Epithelial cell of prostate (primary cell): Measurements from ENCODE around the gene CDKL5.

Experiments used
- DNase-seq: peaks from one replicate; pipeline ENCODE4 v3.0.0-alpha.2; 2011; ENCODE audit warnings: low read depth, low spot score
- H3K27ac ChIP-seq: fragments of 450-650 bp; 2 replicates; pipeline ENCODE4 v1.5.1; 2017; ENCODE audit warnings: mild to moderate bottlenecking

The CDKL5 gene

DNA sequence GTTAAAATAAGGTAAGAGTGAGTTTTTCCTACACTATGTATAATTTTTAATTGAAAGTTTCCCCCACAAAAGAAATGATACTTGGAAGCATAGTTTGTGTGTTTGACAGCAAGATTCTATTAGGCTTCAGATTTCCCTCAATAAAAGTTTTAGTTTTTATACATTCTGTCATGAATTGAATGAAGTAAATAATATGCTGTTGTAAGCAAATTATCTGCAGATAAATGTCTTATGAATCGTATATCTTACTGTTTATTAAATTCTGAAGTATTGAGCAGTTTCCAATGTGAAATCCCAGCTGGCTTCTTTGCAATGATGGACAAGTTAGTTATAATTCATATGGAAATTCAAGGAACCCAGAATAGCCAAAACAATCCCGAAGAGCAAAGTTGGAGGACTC is 213.0 kb downstream of the CDKL5 start:
- no peak for DNase-seq
- H3K27ac ChIP-seq = no peak overlapping the region

DNA sequence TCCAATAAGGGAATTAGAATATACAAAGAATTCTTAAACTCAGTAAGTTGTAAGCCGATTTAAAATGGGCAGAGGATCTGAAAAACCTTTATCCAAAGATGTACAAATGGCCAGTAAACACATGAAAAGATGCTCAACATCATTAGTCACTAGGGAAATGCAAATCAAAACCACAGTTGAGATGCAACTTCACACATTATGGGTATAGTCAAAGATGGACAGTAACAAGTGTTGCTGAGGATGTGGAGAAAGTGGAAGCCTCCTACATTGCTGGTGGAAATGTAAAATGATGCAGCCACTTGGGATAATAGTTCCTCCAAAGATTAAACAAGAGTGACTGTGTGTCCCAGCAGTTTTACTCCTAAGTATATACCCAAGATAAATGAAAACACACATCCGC is 213.9 kb downstream of the CDKL5 start:
- no peak for DNase-seq
- H3K27ac ChIP-seq = no peak overlapping the region

DNA sequence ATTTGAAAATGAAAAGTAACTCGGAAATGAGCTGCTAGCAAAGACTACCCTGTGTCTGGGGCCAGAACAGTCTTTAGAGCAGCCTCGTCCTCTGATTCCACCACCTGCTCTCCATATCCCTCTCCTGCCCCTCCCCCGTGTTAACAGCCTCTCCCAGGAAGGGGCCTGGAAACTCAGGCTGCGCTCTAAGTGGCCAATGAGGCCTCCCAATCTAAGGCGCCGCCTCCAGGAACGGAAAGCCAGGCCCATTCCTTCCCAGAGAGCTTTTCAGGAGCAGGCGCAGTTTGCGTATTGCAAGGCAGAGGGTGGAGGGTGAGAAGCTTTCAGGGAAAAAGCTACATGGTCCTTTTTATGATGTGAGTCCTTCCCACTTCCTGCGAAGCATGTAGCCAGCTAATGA is 215.3 kb downstream of the CDKL5 start:
- no peak overlapping the region for H3K27ac ChIP-seq
- DNase-seq = no peak

DNA sequence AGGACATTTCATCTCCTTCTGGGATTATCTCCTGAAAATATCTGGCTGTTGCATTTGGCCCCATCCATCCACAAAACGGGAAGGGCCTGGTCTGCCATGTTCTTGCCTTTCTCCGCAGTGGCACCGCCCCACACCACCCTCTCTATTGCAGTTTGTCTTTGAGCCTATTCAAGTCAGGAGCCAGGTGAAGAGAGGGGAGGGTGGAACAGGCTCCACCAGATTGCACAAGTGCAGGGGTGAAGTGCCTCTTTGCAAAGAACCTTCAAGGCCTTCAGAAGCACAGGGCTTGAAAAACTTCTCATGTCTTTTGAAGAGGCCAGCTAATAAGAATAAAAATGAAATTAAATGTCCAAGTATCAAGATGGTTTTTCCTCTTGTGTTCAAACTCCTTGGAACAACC is 217.8 kb downstream of the CDKL5 start:
- no peak for DNase-seq

DNA sequence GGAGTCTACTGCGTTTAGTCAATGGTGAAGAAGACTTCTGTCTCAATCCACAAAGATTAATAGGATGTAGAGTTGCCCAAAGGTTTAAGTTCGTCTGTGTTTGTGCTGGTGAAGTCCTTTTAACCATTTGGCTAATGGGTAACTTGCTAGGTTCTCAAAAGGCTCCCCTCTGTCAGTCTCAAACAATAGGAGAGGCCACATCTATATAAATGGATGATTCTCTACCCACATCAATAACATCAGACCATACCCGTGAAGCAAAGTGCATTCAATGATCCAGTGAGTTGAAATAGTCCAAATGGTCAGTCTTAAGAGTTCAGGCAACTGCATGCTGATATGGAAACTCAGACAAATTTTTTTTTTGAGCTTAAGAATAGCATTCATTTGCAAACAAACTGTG is 218.4 kb downstream of the CDKL5 start:
- no peak for DNase-seq
- no peak overlapping the region for H3K27ac ChIP-seq

More for the DNA sequence above, 217.8 kb downstream of the CDKL5 start:
- no peak overlapping the region for H3K27ac ChIP-seq

DNA sequence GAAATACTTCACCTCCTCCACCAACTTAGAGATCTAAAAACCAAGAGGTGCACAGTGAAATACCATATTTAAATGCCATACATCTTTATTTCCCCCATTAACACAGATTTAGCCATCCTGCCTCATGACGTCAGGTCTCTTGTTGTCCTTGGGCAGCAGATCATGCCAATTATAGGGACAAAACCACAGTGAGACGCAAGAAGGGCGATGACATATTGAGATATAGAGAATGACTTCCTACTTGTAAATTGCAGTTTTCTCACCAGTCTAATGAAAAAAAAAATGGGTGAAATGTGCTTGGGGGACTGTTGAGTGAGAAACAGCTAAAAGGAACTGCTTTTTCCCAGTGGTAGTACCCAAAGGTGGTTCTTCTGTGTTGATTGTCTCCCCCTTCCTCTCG is 222.2 kb downstream of the CDKL5 start:
- DNase-seq = no peak
- H3K27ac ChIP-seq = no peak overlapping the region

DNA sequence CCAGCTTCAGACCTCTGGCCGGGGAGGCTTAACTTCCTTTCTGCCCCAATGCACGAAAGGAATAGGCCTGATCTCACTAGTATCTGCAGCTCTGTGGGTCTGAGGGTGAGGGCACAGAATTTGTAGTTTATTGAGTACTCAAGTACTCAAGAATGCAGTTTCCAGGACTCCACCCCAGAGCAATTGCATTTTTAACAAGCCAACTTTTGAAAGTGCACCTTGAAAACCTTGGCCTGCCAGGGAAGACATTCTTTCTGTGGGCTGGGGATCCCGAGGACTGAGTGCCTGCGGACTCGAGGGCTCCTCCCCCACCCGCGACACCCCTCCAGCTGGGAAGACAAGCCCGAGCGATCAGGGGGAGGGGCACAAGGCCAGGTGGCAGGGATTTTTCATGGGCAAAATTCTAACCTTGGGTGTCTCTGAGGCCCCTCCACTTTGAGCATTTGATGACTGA is 224.1 kb downstream of the CDKL5 start:
- H3K27ac ChIP-seq = no peak overlapping the region

DNA sequence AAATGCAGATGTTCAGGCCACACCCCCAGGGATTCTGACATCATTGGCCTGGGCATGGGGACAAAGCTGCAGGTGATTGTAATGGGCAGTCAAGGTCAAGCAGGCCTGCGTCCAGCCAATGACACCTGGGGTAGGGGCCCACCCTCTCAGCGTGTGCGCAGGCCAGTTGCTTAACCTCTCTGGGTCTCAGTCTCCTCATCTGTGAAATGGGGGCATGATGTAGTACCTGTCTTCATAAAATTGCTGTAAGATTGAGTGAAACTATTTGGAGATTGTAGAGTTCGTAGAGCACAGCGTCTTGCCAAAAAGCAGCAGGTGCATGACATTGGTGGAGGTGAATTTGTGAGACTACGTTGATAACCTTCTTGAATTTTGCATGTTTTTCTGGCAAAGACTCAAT is 225.3 kb downstream of the CDKL5 start:
- no peak for DNase-seq
- no peak overlapping the region for H3K27ac ChIP-seq

More for the DNA sequence above, 224.1 kb downstream of the CDKL5 start:
- no peak for DNase-seq

DNA sequence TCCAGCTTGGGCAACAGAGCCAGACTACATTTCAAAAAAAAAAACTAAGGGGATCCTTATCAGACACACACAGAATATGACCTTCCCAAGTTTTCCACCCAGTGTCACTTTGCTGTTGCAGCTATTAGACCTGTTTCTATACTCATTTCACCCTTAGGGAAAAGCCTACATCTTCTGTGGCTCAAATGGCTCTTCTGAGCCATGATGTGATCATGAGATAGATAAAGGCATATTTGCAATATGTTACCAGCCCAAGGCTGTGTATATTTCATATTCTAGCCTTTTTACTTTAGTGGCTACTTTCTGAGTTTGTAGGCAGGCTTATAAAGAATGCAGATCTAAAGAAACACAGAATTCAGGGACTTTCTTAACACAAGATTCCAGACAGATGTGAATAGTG is 227.2 kb downstream of the CDKL5 start:
- no peak for DNase-seq
- no peak overlapping the region for H3K27ac ChIP-seq

DNA sequence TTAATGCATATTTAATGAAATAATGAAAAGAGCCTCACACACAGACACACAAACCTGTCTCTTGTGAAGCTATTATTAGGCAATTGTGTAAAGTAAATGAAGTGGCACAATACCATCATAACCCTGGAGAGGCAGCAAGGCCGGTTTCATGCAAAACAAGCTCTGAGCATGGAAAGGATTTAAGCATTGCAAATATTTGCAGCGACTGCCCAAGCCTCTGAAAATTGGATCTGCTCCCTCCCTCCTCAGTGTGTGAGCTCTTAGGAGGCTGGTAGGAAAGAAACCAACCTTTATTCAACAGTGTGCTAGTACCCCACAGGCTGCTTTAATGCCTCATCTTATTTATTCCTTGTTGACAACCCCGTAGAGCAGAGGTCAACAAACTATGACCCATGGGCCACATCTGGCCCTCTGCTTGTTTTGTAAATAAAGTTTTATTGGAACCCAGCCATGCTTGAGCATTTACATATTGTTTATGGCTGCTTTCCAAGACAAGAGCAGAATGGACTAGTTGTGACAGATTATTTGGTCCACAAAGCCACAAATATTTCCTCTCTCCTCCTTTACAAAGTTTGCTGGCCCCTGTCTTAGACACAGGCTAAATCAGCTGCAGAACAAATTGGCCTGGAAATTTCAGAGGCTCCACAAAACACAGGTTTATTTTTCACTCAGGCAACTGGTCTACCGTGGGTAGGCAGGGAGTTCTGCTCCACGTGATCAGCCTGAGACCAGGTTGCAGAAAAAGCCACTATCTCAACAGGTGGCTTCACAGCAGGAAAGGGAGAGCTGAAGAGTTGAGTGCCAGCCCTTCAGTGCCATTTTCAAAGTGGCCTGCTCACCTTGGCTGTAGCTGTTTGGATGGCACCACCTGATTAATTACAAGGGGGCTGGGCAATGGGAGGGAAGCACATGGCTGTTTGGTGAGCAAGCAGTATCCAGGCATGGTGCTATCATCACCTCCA is 229.7 kb downstream of the CDKL5 start:
- no peak for DNase-seq
- H3K27ac ChIP-seq = no peak overlapping the region

DNA sequence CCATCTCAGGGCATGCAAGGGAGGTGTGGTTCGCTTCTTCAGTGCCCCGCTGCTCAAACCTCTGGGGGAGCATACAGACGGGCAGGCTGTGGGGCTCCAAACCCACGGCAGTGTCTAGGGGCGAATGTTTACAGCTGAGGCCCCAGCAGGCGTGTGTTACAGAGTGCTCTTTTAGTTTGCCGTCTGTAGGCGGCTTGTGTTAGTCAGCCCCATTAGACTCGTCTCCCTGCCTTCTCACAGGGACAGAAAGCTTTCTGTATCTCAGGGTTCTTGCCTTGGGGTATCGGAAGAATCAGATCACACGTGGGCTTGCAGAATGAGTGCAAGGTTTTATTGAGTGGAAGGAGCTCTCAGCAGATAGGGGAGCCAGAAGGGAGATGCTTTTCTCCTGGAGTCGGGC is 235.9 kb downstream of the CDKL5 start:
- no peak for DNase-seq
- H3K27ac ChIP-seq = no peak overlapping the region

DNA sequence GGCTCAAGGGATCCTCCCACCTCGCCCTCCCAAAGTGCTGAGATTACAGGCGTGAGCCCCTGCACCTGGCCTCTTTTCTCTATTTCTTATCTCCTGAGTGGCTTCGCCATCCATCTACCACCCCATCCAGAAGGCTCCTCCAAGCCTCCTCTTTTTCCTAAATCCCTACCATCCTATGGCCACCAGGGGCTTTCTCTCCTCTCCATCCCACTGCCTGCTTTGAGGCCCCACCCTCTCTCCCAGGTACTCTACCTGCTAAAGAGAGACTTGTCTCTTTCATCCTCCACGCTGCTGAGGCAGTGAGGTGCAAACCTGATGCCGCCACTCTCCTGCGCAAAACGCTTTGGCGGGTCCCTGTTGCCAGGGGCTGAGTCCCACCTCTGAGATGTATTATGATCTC is 239.5 kb downstream of the CDKL5 start:
- H3K27ac ChIP-seq = no peak overlapping the region
- no peak for DNase-seq

DNA sequence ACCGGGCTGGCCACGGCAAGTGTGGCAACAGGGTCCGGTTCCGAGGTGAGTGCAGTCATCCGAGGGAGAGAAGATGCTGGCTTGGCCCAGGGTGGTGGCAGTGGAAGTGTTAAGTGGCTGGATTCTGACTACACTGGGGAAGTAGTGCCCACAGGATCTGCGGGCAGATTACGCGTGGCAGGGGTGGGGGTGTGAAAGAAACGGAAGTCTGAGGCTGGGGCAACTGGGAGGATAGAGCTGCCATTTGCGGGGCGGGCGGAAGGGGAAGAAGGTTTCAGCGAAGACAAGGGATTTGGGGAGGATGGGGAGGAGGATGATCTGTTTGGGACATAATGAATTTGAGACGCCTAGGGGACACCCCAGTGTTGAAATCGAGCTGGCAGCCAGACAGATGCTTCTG is 241.2 kb downstream of the CDKL5 start:
- DNase-seq = no peak
- no peak overlapping the region for H3K27ac ChIP-seq

DNA sequence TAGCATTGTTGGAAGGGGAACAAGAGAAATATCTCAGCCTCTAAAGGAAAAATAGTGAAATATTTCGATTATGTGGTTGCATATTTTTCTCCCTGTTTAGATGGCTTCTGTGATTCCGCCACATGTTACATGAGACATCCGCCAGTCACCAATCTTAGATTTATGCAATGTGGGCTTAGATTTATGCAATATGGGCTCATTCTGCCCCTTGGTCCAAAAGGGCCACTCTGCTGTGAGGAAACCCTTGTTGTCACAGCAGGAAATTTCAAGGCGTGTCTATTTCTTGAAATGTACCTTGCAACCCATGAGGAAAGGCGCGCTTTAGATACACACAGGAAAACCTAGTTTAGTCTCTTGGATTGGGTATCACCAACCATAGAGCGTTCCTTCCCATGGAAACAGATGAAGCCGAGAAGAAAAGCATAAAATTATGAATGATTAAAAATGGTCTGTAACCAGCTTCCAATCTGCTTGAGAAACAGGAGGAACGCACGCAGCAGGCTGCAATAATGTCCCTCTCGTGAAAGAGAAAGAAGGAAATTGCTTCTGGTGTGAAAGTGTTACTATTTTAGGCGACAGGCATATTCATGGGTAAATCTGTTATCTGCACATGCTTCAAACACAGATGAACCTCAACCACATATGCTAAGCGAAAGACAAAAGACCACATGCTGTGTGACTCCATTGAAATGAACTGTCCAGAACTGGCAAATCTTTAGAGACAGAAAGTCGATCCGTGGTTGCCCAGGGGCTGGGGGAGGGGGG is 242.8 kb downstream of the CDKL5 start:
- no peak overlapping the region for H3K27ac ChIP-seq
- DNase-seq = no peak

DNA sequence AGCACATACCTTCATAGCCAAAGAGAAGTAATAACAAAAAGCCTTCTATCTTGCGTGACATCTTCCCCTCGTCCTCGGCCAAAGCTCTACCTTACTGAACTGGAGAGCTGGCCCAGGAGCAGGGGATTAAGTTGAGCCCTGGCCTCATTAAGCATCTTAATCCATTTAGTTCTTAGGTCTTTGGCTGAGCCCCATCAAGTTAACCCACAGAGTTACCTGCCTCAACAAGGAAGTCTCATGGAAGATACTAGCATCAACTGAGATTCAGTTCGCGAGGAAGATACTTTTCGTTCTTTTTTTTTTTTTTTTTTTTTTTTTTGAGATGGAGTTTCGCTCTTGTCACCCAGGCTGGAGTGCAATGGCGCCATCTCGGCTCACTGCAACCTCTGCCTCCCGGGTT is 246.6 kb downstream of the CDKL5 start, which contains the start of gene RS1:
Gene RS1, minus strand, starts transcription at position 101 of the 400 bp plus-strand sequence. Its CDS starts 40 bp downstream, at position 61.
- no peak within 1 kb of the TSS for H3K27ac ChIP-seq
- no peak for DNase-seq

DNA sequence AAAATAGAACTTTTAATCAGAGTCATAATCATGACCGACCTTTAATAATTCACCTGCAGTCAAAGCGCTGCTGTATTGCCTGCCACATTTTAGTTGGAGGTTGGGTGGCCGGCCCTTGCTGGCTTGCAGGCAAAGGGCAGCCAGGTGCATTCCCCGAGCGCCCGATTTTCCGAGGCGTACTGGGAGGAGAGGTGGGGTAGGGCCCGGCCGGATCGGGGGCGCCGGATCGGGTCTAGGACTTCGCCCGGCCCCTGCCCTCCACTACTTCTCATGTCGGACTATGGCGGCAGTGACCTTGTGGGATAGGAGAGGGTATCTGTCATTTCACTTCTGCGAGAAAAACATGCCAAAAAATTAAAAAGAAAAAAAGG is 249.0 kb downstream of the CDKL5 start:
- no peak for DNase-seq

DNA sequence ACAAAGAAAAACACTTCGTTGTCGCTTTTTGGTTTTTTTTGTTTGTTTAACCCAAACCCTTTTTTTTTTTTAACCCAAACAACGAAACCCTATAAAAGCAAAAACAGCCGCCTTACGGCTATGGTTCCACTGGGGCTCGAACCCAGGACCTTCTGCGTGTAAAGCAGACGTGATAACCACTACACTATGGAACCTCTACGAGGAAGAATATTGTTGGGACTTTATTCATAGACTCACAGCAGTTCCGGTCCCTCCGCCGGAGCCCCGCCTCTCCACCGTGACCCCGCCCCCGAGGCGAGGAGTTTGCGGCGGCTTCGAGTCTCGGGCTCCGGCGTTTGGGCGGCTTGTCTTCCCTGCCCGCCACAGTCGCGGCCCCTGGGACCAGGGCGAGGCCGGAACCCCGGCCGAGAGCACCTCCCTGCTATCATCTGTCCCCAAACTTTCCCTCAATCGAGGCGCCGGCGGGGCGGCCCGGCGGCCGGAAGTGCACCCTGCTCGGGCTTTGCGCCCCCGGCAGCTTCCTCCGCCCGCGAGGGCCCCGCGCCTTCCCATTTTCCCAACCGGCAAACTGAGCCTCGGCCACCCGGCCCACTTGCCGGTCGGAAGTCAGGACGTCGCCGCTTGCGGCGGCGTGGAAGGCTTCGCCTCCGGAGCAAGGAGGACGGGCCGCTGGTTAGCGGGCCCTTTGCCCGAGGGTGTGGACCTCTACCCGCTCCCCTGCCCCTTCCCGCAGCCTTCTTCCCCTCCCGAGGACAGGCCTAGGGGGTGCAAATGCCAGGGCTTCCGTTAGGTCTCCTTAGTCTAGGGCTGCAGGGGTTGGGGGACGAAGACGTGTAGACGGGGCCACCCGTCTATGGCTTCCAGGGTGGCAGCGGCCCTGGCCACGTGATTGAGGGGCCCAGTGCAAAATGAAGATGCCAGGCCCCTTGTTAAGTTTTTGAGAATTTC is 249.7 kb downstream of the CDKL5 start:
- H3K27ac ChIP-seq = peak overlapping the region; percentile 40
- no peak for DNase-seq

More for the DNA sequence above, 249.0 kb downstream of the CDKL5 start:
- no peak overlapping the region for H3K27ac ChIP-seq

DNA sequence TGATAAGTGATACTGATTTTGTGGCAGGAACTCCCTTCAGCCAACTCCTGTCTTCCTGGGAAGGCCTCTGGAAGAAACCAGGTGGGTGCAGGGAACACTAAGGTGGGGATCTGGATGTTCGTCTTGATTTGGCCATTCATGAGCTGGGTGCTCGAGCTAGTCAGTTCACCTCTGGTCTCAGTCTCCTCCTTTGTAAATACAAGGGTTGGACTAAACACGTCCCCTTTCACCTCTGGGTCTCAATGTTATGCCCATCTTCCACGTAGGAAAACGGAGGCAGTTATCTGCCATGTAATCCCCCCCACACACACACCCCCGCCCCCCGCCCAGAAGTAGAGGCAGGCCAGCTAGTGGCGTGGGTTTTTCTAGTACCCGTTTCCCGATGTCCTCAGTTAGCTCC is 250.6 kb downstream of the CDKL5 start:
- no peak overlapping the region for H3K27ac ChIP-seq
- DNase-seq = no peak

DNA sequence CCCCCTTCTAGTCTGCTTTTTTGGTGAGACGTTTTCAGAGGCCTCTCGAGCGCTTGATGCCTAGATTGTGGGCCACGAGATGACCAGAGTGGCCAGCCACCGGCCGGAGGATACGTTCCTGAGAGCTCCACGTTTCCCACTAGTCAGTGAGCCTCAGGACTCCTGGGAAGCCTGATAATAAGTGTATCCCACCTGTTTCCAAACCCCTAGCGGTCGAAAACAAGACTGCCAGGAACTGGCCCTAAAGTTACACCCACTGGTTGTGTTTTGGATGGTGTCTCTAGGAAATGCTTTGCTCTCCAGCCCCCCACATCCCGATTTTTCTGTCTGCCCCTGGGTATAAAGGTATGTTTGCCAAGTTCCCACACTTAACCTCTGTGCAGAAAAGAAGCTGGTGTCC is 251.1 kb downstream of the CDKL5 start:
- DNase-seq = no peak
- no peak overlapping the region for H3K27ac ChIP-seq
